SH-SY5Y (cell line): ENCODE data around the gene L3MBTL3.

Experiments used
- GATA2 ChIP-seq: IDR thresholded peaks from 2 replicates; pipeline ENCODE4 v1.6.1; 2011; ENCODE audit warnings: mild to moderate bottlenecking, low read depth, low read length
- GATA3 ChIP-seq: IDR thresholded peaks from 2 replicates; pipeline ENCODE4 v1.6.1; 2011; ENCODE audit warnings: low read depth, mild to moderate bottlenecking, low read length, moderate library complexity

Gene L3MBTL3

DNA sequence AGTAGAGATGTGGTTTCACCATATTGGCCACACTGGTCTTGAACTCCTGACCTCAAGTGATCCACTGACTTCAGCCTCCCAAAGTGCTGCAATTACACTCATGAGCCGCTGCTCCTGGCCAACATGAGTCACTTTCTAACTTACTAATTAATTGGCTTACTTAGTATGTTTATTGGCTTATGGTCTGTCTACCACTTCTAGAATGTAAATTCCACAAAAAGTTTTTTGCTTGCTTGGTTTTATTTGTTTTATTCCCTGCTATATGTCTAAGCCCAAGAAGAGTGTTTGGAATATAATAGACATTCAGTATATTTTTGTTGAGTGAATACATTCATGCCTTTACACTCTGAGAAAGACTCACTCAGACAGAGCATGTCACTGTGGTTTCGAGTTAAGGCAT is 118.4 kb downstream of the L3MBTL3 start:
- TF ChIP-seq GATA3 = no peak
- TF ChIP-seq GATA2 = no peak

DNA sequence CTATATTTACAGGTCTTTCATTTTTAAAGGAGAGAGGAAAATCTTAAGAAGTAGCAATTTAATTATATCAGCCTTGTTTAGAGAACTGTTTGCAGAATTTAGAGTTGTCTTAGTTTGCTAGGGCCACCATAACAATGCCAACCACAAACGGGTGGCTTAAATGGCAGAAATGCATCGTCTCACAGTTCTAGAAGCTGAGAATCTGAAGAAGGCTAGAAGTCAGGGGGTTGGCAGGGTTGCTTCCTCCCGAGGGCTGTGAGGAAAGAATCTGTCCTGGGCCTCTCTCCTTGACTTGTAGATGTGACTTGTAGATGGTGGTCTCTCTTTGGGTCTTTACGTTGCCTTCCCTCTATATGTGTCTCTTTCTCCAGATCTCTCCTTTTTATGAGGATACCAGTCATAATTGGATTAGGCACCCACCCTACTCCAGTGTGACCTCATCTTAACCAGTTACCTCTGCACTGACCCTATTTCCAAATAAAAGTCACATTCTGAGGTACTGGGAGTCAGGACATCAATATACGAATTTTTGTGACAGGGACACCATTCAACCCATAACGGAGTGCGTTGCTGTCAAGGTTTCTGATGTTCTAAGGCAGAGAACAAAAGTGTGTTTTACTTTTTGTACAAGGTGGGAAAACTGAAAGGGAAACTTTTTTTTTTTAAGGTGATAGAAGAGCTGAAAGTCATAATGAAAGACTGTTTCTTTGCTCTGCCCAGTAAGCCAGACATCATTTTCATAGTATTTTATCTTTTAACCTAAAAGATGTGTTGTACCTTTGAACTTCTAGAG is 119.9 kb downstream of the L3MBTL3 start:
- TF ChIP-seq GATA2 (no peak), GATA3 (no peak)

DNA sequence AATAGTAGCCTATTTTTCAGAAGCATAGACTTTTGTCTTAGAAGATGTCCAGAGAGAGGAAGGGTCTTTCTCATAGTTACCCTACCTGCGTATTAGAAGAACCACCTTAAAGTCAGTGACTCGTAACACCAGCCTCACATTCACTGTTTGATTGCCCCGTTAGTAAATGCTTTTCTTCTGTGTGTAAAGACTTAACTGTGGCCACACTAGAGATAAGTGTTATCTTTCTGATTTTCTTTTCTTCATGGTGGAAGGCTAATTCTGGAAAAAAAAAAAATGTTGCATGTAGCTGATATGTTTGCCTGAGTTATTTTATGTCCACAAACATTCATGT is 120.5 kb downstream of the L3MBTL3 start:
- no peak for TF ChIP-seq GATA2
- no peak for TF ChIP-seq GATA3

DNA sequence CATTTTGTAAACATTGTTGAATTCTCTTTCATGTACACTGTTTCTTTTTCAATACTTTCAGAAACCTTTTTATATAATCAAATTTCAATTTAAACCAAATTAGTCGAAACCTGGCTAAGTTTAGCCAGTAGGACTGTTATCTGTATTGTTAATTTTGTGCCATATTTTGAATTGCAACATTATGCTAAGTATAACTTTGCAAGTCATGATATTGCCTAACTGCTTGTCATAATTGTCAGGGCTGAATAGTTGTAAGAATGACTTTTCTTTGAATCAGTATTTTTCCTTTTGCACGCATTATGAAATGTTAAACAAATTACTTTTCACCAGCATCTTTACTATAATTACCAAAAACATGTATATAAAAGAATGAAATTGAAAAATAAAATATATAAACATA is 121.7 kb downstream of the L3MBTL3 start:
- TF ChIP-seq GATA3 (no peak), GATA2 (no peak)

DNA sequence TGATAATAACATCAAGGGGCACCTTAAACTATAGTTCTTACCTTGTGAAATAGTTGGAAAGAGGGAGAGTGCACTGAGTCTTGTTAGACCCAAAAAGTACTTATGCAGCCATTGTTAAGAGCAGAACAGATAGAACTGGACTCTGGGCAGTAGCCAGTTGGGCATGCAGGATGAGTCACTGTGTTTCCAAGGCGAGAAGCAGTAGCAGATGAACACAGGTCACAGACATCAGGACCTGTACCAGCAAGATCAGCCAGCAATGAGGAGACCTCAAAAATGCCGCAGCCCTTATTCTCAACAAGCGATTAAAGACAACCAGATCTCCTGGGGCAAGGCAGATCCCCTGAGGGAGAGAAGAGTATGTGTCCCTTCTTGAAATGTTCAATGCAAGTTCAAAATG is 125.3 kb downstream of the L3MBTL3 start:
- no peak for TF ChIP-seq GATA3

DNA sequence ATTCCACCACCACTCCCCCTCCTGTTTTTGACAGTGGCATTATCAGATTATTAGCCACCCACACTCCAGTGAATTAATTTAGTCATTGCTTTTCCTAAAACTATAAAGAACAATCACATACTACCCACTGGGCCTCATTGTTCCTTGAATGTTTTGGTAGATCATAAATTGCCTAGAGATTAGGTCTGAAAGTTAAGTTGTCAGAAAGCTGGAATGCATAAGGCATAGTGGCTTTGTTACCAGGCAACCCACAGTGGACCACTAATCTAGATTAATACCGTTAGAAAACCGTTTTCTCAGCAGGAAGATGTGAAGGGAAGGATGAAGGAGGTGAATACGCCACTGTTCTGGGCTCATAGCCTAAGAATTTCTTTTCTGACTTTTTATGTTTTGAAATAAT is 128.7 kb downstream of the L3MBTL3 start:
- TF ChIP-seq GATA3 = no peak
- TF ChIP-seq GATA2 = no peak

DNA sequence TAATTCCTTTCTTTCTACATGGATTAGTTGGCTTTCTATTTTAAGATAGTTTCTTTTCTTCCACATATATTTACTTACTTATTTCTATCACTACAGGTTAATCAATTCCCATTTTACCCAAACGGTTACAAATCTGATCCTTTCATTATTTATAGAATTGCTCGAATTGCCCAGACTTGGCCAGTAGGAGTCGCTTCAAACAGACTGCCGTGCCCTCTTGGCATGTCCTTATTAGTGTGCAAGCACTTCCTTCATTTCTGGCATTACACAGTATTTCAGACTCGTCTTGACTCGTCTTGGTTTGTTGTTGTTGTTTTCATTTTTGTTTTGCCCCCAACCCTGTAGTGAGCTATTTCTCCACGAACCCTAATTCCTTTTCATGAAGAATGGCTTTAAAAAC is 129.8 kb downstream of the L3MBTL3 start:
- TF ChIP-seq GATA3 (no peak), GATA2 (no peak)

DNA sequence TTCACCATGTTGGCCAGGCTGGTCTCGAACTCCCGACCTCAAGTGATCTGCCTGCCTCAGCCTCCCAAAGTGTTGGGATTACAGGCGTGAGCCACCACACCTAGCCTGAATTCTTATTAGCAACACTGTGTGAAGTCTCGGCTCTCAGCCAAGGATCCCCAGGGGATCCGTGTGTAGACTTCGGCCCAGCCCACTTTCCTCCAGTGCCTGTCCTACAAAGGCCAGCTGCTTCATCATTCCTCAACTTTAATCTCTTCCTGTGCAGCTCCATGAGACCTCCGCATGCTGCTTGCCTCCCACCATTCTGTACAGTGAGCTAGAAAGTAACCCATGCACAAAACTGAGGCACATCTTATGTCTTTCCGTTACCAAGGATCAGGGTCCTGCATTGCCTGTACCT is 132.5 kb downstream of the L3MBTL3 start:
- TF ChIP-seq GATA2 (no peak), GATA3 (no peak)

DNA sequence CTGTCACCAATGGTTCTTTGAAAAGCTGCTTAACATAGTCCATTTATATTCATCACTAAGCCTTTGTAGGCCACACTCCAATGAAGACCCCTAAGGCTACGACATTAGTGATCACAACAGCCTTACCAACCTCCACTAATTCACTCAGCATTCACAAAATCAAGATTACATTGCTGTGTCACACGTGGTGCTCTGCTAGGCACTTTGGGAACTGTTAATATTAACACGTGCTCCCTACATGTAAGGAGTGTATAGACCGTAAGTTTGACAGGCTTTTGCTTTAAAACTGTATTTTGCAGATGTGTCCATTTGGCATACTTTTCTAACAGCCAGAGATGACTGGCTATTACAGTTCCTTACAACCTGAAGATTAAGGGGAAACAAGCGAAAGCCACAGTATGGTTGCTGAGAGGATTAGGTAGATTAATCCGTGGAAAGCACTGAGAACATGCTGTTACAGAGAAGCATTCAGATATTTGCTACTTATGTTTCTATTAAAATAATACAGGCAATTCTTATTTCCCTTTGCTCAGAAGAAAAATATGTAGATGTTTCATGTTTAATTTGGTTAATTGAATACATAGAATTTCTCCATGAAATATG is 134.6 kb downstream of the L3MBTL3 start:
- TF ChIP-seq GATA2 = no peak
- TF ChIP-seq GATA3 = no peak

DNA sequence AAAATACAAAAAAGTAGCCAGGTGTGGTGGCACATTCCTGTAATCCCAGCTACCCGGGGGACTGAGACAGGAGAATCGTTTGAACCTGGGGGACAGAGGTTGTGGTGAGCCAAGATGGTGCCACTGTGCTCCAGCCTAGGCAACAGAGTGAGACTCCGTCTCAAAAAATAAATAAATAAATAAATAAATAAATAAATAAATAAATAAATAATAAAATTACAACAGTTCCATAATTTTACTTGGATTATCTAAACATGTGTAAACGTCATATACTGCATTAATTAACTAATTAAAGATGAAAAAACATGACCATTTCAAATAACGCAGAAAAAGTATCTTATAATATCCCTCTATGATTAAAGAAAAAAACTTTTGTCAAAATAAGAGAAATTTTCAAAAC is 138.5 kb downstream of the L3MBTL3 start:
- TF ChIP-seq GATA3 = no peak
- TF ChIP-seq GATA2 = no peak

DNA sequence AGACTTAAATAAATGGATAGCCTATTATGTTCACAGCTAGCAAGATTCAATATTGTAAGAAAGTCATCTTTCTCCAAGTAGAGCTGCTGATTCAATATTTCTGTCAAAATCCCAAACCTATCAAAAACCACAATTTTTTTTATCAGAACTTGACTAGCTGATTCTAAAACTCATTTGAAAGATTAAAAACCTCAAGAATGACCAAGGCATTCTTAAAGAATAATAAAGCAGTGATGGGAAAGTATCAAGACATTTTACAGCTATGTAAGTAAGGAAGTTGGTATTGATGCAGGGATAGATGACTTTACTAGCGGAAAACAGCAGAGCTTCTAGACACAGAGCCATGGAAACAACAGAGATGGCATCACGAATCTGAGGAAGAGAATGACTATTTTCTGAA is 139.7 kb downstream of the L3MBTL3 start:
- no peak for TF ChIP-seq GATA3
- TF ChIP-seq GATA2 = no peak

DNA sequence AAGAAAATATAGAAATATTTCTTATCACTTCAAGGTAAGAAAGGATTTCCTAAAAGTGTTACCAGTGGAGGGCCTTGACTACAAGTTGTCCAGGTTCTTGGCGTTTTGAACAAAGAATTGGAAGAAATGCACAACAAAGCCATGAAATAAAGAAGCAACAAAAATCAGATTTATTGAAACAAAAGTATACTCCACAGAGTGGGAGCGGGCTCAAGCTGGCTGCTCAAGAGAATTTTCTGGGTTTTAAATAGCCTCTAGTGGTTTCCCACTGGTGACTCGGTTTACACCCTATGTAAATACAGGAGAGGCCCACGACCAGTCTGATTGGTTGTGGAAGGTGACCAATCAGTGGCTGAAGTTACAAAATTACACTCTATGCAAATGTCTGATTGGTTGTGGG is 140.2 kb downstream of the L3MBTL3 start:
- TF ChIP-seq GATA2 (no peak), GATA3 (no peak)

DNA sequence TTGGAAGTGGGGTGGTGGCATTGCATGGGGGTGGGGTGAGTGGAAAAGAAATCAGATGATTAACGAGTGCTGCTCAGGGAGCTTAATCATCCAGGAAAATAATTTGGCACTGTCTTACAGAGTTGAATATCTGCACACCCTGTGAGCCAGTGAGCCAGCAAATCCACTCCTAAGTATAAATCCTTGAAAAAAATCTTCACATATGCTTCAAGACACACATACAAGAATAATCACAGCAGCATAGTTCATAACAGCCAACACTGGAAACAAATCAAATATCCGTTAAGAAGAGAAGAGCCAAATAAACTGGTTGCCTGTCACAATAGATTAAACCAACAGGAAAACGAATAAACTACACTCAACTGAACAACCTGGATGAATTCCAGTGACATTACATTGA is 141.6 kb downstream of the L3MBTL3 start:
- no peak for TF ChIP-seq GATA2
- TF ChIP-seq GATA3 = no peak

DNA sequence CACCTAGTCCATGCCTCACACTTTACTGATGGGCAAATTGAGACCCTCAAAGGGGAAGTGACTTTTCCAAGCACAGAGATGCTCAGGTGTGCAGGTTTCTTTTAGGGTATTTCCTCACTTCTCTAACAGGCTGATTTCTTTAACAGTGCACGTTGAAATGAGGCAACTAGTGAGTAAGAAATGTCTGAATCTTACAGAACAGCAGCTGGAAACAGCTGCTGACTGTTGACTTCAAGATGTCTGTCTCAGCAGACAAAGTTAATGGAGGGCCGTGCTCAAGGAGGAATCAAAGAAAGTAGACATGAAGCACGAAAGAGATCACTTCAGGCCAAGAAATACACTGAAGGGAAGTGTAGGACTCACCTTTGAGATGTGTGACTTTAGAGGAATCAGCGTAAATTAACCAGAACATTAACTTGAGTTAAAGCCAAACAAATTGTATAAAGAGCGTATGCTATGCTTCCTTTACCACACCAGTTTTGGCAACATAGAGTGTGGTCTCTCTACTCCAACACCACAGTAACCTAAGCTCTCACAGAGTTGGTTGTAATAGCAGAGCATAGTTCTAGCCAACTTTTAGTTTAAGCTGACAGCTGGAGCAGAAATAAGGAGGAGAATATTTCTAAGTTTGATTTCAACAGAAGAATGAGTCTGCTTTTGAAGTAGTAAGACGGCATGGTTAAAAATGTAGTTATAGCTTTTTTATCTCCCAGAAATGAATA is 143.5 kb downstream of the L3MBTL3 start:
- TF ChIP-seq GATA3 (no peak), GATA2 (no peak)

DNA sequence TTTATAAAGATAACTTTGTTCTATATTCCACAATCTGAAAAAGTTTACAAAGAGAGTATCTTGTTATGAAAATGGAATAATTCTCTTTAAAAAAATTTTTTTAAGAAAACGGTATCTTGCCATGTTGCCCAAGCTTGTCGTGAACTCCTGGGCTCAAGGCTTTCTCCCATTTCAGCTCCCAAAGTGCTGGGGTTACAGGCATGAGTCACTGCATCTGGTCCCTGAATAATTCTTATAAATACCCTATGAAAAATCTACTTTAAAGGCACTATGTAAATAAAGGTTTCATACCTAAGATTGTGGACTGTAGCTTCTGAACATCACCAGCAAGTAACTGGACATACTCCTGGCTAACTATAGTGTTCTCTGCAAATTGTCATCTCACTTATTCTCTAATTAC is 144.0 kb downstream of the L3MBTL3 start:
- TF ChIP-seq GATA3 = no peak
- TF ChIP-seq GATA2 = no peak

DNA sequence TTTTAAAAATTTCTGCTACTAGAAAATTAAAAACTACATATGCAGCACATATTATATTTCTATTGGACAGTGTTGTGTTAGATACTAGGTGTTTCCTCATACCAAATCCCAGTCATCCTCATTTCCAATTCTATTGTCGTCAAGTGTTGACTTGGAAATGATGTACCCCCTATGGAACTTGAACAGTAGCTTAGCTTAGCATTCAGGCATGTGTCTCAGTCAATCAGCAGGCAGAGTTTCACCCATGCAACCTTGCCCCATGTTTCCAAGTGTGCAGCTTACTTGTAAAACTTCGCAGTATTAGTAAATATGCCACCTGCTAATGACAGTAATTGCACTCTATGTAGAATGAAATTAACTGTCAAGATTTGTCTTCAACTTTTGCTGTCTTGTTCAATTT is 144.9 kb downstream of the L3MBTL3 start:
- TF ChIP-seq GATA2 (no peak), GATA3 (no peak)
